Measurements from ENCODE around the gene SPTLC2.

DNA sequence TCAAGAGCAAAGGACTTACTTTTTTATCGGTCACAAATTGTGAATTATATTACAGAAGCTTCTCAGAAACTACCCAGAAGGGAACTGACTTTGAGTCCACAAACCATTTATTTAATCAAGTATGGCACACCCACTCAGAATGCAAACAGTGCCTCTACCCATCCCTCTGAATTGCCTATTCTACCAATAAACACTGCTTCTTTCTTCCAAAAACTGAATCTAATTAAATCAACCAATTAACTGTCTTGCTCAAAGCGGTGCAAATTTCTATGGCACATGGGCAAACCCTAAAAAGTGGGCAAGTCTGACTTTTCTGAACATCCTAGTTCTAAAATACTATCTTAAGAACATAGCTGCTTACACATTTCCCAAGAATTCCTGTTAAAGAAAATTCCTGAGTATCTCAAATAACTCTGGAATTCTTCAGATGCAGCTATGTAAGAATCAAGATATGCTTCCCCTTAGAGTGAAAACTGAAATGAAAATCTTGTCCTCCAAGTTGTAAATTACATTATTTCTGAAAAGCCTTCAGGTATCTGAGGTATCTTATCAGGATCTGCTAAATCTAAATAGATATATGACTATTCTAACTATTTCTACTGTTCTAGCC is 4.3 kb downstream of the SPTLC2 start:
- TF ChIP-seq ZNF565 (CRISPR knock-in tag; conservative IDR thresholded peaks at IDR 0.05; ENCODE audit: low read depth) (no peak), ZNF8 (CRISPR knock-in tag; IDR thresholded peaks at IDR 0.05) (no peak), CSDC2 (CRISPR knock-in tag; IDR thresholded peaks at IDR 0.05) (no peak), ZC3H10 (CRISPR knock-in tag; IDR thresholded peaks at IDR 0.05) (no peak), OSR1 (CRISPR knock-in tag; IDR thresholded peaks at IDR 0.05) (no peak)
